HepG2 (cell line): Measurements from ENCODE around the gene MACROD2. TPM values are rescaled to one million over a fixed set of nuclear protein-coding genes. Genes with fewer than 3 reads are reported as not detected.

Source experiments
- ATAC-seq: fragments of 200-7000 bp; cut with Tn5 transposase; 3 replicates; pipeline ENCODE4 v1.9.1; 2020; ENCODE audit warnings: mild to moderate bottlenecking, moderate library complexity
- BruUV-seq: library from RNA; stranded (reverse); fragments of 400-500 nt; replicated peaks from 2 replicates; lab custom pipeline; 2021; lab: Mats Ljungman, UMichigan
- CTCF ChIA-PET: fragments of 300-600 bp; formaldehyde crosslinking; extraction: SDS; loops from one replicate; lab custom pipeline; 2021; ENCODE audit warnings: low total read pairs, inconsistent platforms, low intra/inter-chr PET ratio; lab: Yijun Ruan, JAX
- POLR2A ChIA-PET: fragments of 350-600 bp; sonication (Branson Sonifier 250); formaldehyde crosslinking; loops from one replicate; lab custom pipeline; 2020; ENCODE audit warnings: antibody characterized with exemption, inconsistent platforms; lab: Yijun Ruan, JAX
- DNase-seq: peaks from one replicate; pipeline ENCODE4 v3.0.0-alpha.2; 2015; ENCODE audit warnings: low spot score
- FAIRE-seq: peaks from 3 replicates; lab custom pipeline; 2011; peaks lifted over from hg19 to GRCh38; lab: Jason Lieb, UNC
- H2AFZ ChIP-seq: one replicate; pipeline ENCODE4 v1.6.1; 2011; ENCODE audit warnings: low read length, inconsistent platforms
- H3K27ac ChIP-seq: fragments of 300-600 bp; 3 replicates; pipeline ENCODE4 v1.8.0; 2011; ENCODE audit warnings: mixed run types, mild to moderate bottlenecking, mixed read lengths, low read length, inconsistent platforms; ENCODE audit not compliant: insufficient read depth; ENCODE audit errors: extremely low read length
- H3K27me3 ChIP-seq, 2 experiments: fragments of 200-600 bp in 1 of 2; 2 replicates in 1 of 2; 3 replicates in 1 of 2; pipeline versions ENCODE4 v1.6.0 to v1.8.0; 2011; ENCODE audit warnings: low read length in 2 of 2, mild to moderate bottlenecking in 2 of 2, moderate library complexity in 2 of 2, inconsistent platforms in 1 of 2; ENCODE audit not compliant: insufficient read depth in 2 of 2, control insufficient read depth in 1 of 2
- H3K36me3 ChIP-seq, 2 experiments: fragments of 200-600 bp in 1 of 2; replicated peaks in 1 of 2; 2 replicates in 1 of 2; 3 replicates in 1 of 2; pipeline versions ENCODE4 v1.5.1 to v1.8.0; 2011; ENCODE audit warnings: low read length in 2 of 2, inconsistent platforms in 1 of 2; ENCODE audit not compliant: insufficient read depth in 2 of 2, control insufficient read depth in 1 of 2
- H3K4me1 ChIP-seq: 2 replicates; pipeline ENCODE4 v1.5.1; 2012; ENCODE audit warnings: low read length, inconsistent platforms; ENCODE audit not compliant: insufficient read depth
- H3K4me2 ChIP-seq: 2 replicates; pipeline ENCODE4 v1.6.0; 2011; ENCODE audit warnings: low read depth, low read length, inconsistent platforms
- H3K4me3 ChIP-seq, 3 experiments: fragments of 200-600 bp in 1 of 3; sonication (generic), shearing (Covaris generic) in 1 of 3; replicated peaks in 1 of 3; 2 replicates each; pipeline ENCODE4 v1.5.1; 2011 to 2016; ENCODE audit warnings: low read length in 3 of 3, inconsistent platforms in 2 of 3, low read depth in 2 of 3, mild to moderate bottlenecking in 2 of 3, control low read depth in 1 of 3, mixed read lengths in 1 of 3; ENCODE audit not compliant: insufficient read depth in 1 of 3
- H3K79me2 ChIP-seq: one replicate; pipeline ENCODE4 v1.6.1; 2011; ENCODE audit warnings: low read length, inconsistent platforms; ENCODE audit not compliant: insufficient read depth
- H3K9ac ChIP-seq: 2 replicates; pipeline ENCODE4 v1.6.0; 2011; ENCODE audit warnings: mild to moderate bottlenecking, low read depth, low read length, inconsistent platforms; ENCODE audit not compliant: insufficient read depth
- H3K9me3 ChIP-seq: 2 replicates; pipeline ENCODE4 v1.5.1; 2012; ENCODE audit warnings: mild to moderate bottlenecking, low read length
- H4K20me1 ChIP-seq: 2 replicates; pipeline ENCODE4 v1.6.0; 2011; ENCODE audit warnings: inconsistent platforms, mild to moderate bottlenecking, low read length, moderate library complexity; ENCODE audit not compliant: insufficient read depth
- AKNA ChIP-seq: sonication (generic); formaldehyde crosslinking; IDR thresholded peaks from 2 replicates; pipeline ENCODE4 v1.4.0; 2020; ENCODE audit warnings: missing genetic modification reagents, borderline replicate concordance
- ARHGAP35 ChIP-seq: sonication (generic); formaldehyde crosslinking; IDR thresholded peaks from 2 replicates; pipeline ENCODE4 v1.9.0; 2022; ENCODE audit warnings: mild to moderate bottlenecking, inconsistent platforms, moderate library complexity, missing genetic modification reagents, borderline replicate concordance
- DR1 ChIP-seq: sonication (generic); formaldehyde crosslinking; IDR thresholded peaks from 2 replicates; pipeline ENCODE4 v1.8.0; 2021; ENCODE audit warnings: mild to moderate bottlenecking, missing genetic modification reagents, inconsistent platforms
- E2F5 ChIP-seq: sonication (generic); formaldehyde crosslinking; conservative IDR thresholded peaks from 2 replicates; pipeline ENCODE4 v1.4.0; 2020; ENCODE audit warnings: missing genetic modification reagents
- NFYB ChIP-seq: sonication (generic); formaldehyde crosslinking; IDR thresholded peaks from 2 replicates; pipeline ENCODE4 v1.4.0; 2020; ENCODE audit warnings: missing genetic modification reagents
- PLRG1 ChIP-seq: fragments of 450-650 bp; conservative IDR thresholded peaks from 2 replicates; pipeline ENCODE4 v1.6.1; 2016
- RAD51 ChIP-seq: fragments of 450-650 bp; IDR thresholded peaks from 2 replicates; pipeline ENCODE4 v1.6.1; 2016; ENCODE audit warnings: borderline replicate concordance
- U2AF1 ChIP-seq: fragments of 200-400 bp; formaldehyde crosslinking; optimal IDR thresholded peaks from 2 replicates; pipeline ENCODE3; 2017; ENCODE audit warnings: mild to moderate bottlenecking, low read depth, low read length
- ZBTB7A ChIP-seq: sonication (generic); formaldehyde crosslinking; IDR thresholded peaks from 2 replicates; pipeline ENCODE4 v1.8.0; 2022; ENCODE audit warnings: mild to moderate bottlenecking, missing genetic modification reagents
- ZFY ChIP-seq: sonication (generic); formaldehyde crosslinking; IDR thresholded peaks from 2 replicates; pipeline ENCODE4 v1.4.0; 2020; ENCODE audit warnings: missing genetic modification reagents
- ZNF124 ChIP-seq: sonication (generic); formaldehyde crosslinking; IDR thresholded peaks from 2 replicates; pipeline ENCODE4 v1.4.0; 2020; ENCODE audit warnings: missing genetic modification reagents
- ZNF260 ChIP-seq: sonication (generic); formaldehyde crosslinking; IDR thresholded peaks from 2 replicates; pipeline ENCODE4 v1.4.0; 2020; ENCODE audit warnings: missing genetic modification reagents, low read depth, mild to moderate bottlenecking, borderline replicate concordance
- ZNF275 ChIP-seq: sonication (generic); formaldehyde crosslinking; IDR thresholded peaks from 2 replicates; pipeline ENCODE4 v1.8.0; 2022; ENCODE audit warnings: missing genetic modification reagents, mild to moderate bottlenecking, inconsistent platforms, borderline replicate concordance
- WGBS: methylation state at CpG from one replicate; pipeline ENCODE4 v1.1.6; 2017; ENCODE audit warnings: low lambda C conversion rate; 5-methylcytosine and 5-hydroxymethylcytosine counted together
- in situ Hi-C: cut with HindIII; loops from 2 replicates; pipeline ENCODE4 v1.10.0; 2017; ENCODE audit warnings: low pct_unique_long_range_greater_than_20kb; ENCODE audit not compliant: extremely low pct_ligation_motif_present
- intact Hi-C: fragments of 100-400 bp; cut with micrococcal nuclease; formaldehyde crosslinking; loops from one replicate; pipeline ENCODE4 v1.10.0; 2022; ENCODE audit not compliant: unreplicated experiment
- polyA plus RNA-seq, 8 experiments: library from polyadenylated mRNA; depleted of rRNA in 3 of 8; stranded (reverse) in 7 of 8; unstranded in 1 of 8; fragments of >200 nt; fragmentation: Illumina TruSeq in 4 of 8; extraction: Trizol in 4 of 8; gene quantifications; 2 replicates each; pipeline versions ENCODE4 v1.2.1 to v1.2.3, GENCODE V29; 2011 to 2016; ENCODE audit warnings: low read depth in 4 of 8, missing spikeins in 1 of 8, mixed read lengths in 1 of 8; ENCODE audit not compliant: insufficient read depth in 1 of 8
- total RNA-seq, 5 experiments: library from RNA; depleted of rRNA; stranded (reverse); fragments of >200 nt; fragmentation: Illumina TruSeq; extraction: Trizol; gene quantifications; 2 replicates each; pipeline ENCODE4 v1.2.3, GENCODE V29; 2016; ENCODE audit warnings: low read depth in 1 of 5

The MACROD2 gene
- total and polyA plus RNA-seq, 2 of the 13 experiments (the other 11 are each of a cell fraction or from before 2014, with no cell fraction given): 0.13 to 0.51 TPM

GRCh38 chr20:15267935-15268334 is 1272.6 kb downstream of the MACROD2 start:
- H3K27ac ChIP-seq: no peak overlapping the region
- POLR2A ChIA-PET: no interaction called here
- no peak overlapping the region for H3K9ac ChIP-seq
- ATAC-seq (no peak), FAIRE-seq (no peak), DNase-seq (no peak)
- CTCF ChIA-PET: no interaction called here
- no peaks in the 10 kb centered on the region for H4K20me1 ChIP-seq
- H3K4me1 ChIP-seq: no peaks in the 10 kb centered on the region
- no peak overlapping the region for H3K4me2 ChIP-seq
- H3K27me3 ChIP-seq: no peaks in the 10 kb centered on the region
- no peak overlapping the region for H3K4me3 ChIP-seq
- no peaks in the 10 kb centered on the region for H3K79me2 ChIP-seq
- in situ Hi-C loops: no loop called here
- intact Hi-C loops: no loop called here
- H3K9me3 ChIP-seq: peaks cover 94% of the 10 kb centered on the region
- H2AFZ ChIP-seq: no peak overlapping the region
- 2% methylated on average over 1 of the region's 1 CpG for WGBS
- no peaks in the 10 kb centered on the region for H3K36me3 ChIP-seq
- no peak for TF ChIP-seq PLRG1
- no peak for TF ChIP-seq E2F5
- peak; percentile 20; the same call in 1 of the 2 replicates for TF ChIP-seq RAD51
- BruUV-seq: no TSS peak

GRCh38 chr20:15278041-15278440 is 1282.7 kb downstream of the MACROD2 start:
- intact Hi-C loops: no loop called here
- no peak for ATAC-seq
- CTCF ChIA-PET: no interaction called here
- TF ChIP-seq ARHGAP35 (CRISPR knock-in tag): no peak
- no peak for TF ChIP-seq ZFY (CRISPR knock-in tag)
- no peak for TF ChIP-seq ZNF260 (CRISPR knock-in tag)
- no peak for TF ChIP-seq AKNA (CRISPR knock-in tag)
- no peak for TF ChIP-seq ZBTB7A (CRISPR knock-in tag)
- TF ChIP-seq U2AF1: no peak
- TF ChIP-seq NFYB (CRISPR knock-in tag): no peak
- no peak for TF ChIP-seq ZNF275
- TF ChIP-seq ZNF124 (CRISPR knock-in tag): no peak
- TF ChIP-seq DR1 (CRISPR knock-in tag): no peak

More at GRCh38 chr20:15278041-15278440, 1282.7 kb downstream of the MACROD2 start:
- Histone ChIP-seq H3K9ac (no peak overlapping the region), H3K27ac (no peak overlapping the region), H3K9me3 (peaks cover 74% of the 10 kb centered on the region), H3K27me3 (no peaks in the 10 kb centered on the region), H4K20me1 (no peaks in the 10 kb centered on the region), H3K4me1 (no peaks in the 10 kb centered on the region), H3K4me3 (no peak overlapping the region), H3K4me2 (no peak overlapping the region), H3K36me3 (no peaks in the 10 kb centered on the region), H2AFZ (no peak overlapping the region), H3K79me2 (no peaks in the 10 kb centered on the region)
- FAIRE-seq: no peak
- POLR2A ChIA-PET: no interaction called here
- BruUV-seq: no TSS peak
- DNase-seq: no peak
- in situ Hi-C loops: no loop called here
